Ascending aorta (tissue), 2 donors: ENCODE results near the gene HACD2. TPM values are rescaled to one million over a fixed set of nuclear protein-coding genes. Genes with fewer than 3 reads are reported as not detected.
A peak's percentile ranks its signal among the peaks of the same experiment; 100 is the strongest.

Source experiments
- DNase-seq, 2 donors: peaks; one replicate each; pipeline ENCODE4 v3.0.0-alpha.2; 2019; ENCODE audit warnings: low spot score in 2 of 2
- H3K27ac ChIP-seq, 2 donors: fragments of 200-600 bp; sonication (generic); one replicate each; pipeline ENCODE4 v1.5.1; 2016 to 2017; ENCODE audit warnings: mild to moderate bottlenecking in 1 of 2
- H3K27me3 ChIP-seq: fragments of 200-600 bp; sonication (generic); one replicate; pipeline ENCODE4 v1.5.1; 2017
- H3K36me3 ChIP-seq, 2 donors: fragments of 200-600 bp; sonication (generic); one replicate each; pipeline ENCODE4 v1.5.1; 2016
- H3K4me1 ChIP-seq, 2 donors: fragments of 200-600 bp; sonication (generic); one replicate each; pipeline ENCODE4 v1.5.1; 2016 to 2017; ENCODE audit warnings: mild to moderate bottlenecking in 1 of 2
- H3K4me3 ChIP-seq, 2 donors: fragments of 200-600 bp; sonication (generic); one replicate each; pipeline ENCODE4 v1.5.1; 2016 to 2017; ENCODE audit warnings: mild to moderate bottlenecking in 1 of 2
- H3K9me3 ChIP-seq, 2 donors: fragments of 200-600 bp; sonication (generic); one replicate each; pipeline ENCODE4 v1.5.1; 2016
- intact Hi-C: fragments of 100-400 bp; cut with DNase I; formaldehyde crosslinking; loops from one replicate; pipeline ENCODE4 v1.15.1; 2023
- total RNA-seq: library from RNA; depleted of rRNA; stranded (reverse); fragments of >200 nt; gene quantifications from one replicate; pipeline ENCODE4 v1.1.0, GENCODE V29; 2016
- TF ChIP-seq, protein P1 (sequence below), 3 experiments: fragments of 200-600 bp in 2 of 3; fragments of 450-650 bp in 1 of 3; sonication (generic) in 2 of 3; IDR thresholded peaks; one replicate each; pipeline ENCODE4 v1.5.1; 2016 to 2019; ENCODE audit warnings: antibody characterized with exemption in 3 of 3, mild to moderate bottlenecking in 1 of 3, moderate library complexity in 1 of 3

Gene HACD2
- total RNA-seq, 1 donor from 2014 or later = 10.2 TPM

- intact Hi-C loops = loop anchor here (5.0 kb wide), 1 partner anchor 42 kb away; the partner anchor contains the start of gene HACD2
- Histone ChIP-seq H3K27ac (peak overlapping the region; percentile 28), H3K4me3 (no peak overlapping the region), H3K4me1 (peaks cover 7 to 20% of the 10 kb centered on the region in 2 donors), H3K9me3 (no peaks in the 10 kb centered on the region), H3K27me3 (no peaks in the 10 kb centered on the region), H3K36me3 (peaks cover 62 to 84% of the 10 kb centered on the region in 2 donors)
- DNase-seq = peak in 1 of 2 donors; percentile 43
- TF ChIP-seq, protein P1, sequence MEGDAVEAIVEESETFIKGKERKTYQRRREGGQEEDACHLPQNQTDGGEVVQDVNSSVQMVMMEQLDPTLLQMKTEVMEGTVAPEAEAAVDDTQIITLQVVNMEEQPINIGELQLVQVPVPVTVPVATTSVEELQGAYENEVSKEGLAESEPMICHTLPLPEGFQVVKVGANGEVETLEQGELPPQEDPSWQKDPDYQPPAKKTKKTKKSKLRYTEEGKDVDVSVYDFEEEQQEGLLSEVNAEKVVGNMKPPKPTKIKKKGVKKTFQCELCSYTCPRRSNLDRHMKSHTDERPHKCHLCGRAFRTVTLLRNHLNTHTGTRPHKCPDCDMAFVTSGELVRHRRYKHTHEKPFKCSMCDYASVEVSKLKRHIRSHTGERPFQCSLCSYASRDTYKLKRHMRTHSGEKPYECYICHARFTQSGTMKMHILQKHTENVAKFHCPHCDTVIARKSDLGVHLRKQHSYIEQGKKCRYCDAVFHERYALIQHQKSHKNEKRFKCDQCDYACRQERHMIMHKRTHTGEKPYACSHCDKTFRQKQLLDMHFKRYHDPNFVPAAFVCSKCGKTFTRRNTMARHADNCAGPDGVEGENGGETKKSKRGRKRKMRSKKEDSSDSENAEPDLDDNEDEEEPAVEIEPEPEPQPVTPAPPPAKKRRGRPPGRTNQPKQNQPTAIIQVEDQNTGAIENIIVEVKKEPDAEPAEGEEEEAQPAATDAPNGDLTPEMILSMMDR (IDR thresholded peaks at IDR 0.05) = no peak
Observed at GRCh38 chr3:123628996-123629746, 44.3 kb upstream of the HACD2 start.

- Histone ChIP-seq H3K27me3 (no peaks in the 10 kb centered on the region), H3K36me3 (peaks cover 68 to 87% of the 10 kb centered on the region in 2 donors), H3K9me3 (no peaks in the 10 kb centered on the region), H3K27ac (peak overlapping the region; percentile 28 to 46), H3K4me1 (peaks cover 2 to 12% of the 10 kb centered on the region in 2 donors), H3K4me3 (no peak overlapping the region)
- TF ChIP-seq, protein P1 (IDR thresholded peaks at IDR 0.05) = no peak
- intact Hi-C loops = loop anchor here (5.0 kb wide), 1 partner anchor 41 kb away; the partner anchor contains the start of gene HACD2
- peak in 1 of 2 donors; percentile 72 for DNase-seq
Observed at GRCh38 chr3:123627673-123628670, 43.1 kb upstream of the HACD2 start.

GRCh38 chr3:123626881-123627280 is 42.0 kb upstream of the HACD2 start:
- TF ChIP-seq, protein P1 (IDR thresholded peaks at IDR 0.05) = no peak
- intact Hi-C loops = loop anchor here (5.0 kb wide), 1 partner anchor 40 kb away; the partner anchor contains the start of gene HACD2
- Histone ChIP-seq H3K4me1 (peaks cover 0 to 6% of the 10 kb centered on the region in 2 donors), H3K9me3 (no peaks in the 10 kb centered on the region), H3K27me3 (no peaks in the 10 kb centered on the region), H3K27ac (peak overlapping the region; percentile 22 to 50), H3K36me3 (peaks cover 72 to 90% of the 10 kb centered on the region in 2 donors), H3K4me3 (no peak overlapping the region)
- peak in 1 of 2 donors; percentile 44 for DNase-seq

GRCh38 chr3:123624302-123624701 is 39.4 kb upstream of the HACD2 start:
- no peaks in the 10 kb centered on the region for H3K9me3 ChIP-seq
- no peaks in the 10 kb centered on the region for H3K27me3 ChIP-seq
- DNase-seq = no peak
- intact Hi-C loops = no loop called here
- no peak overlapping the region for H3K4me3 ChIP-seq
- peak overlapping the region in 1 of 2 donors; percentile 4 for H3K27ac ChIP-seq
- H3K4me1 ChIP-seq = peaks cover 5 to 15% of the 10 kb centered on the region in 2 donors
- TF ChIP-seq, protein P1 (IDR thresholded peaks at IDR 0.05) = no peak
- H3K36me3 ChIP-seq = peaks cover 57 to 78% of the 10 kb centered on the region in 2 donors

DNA sequence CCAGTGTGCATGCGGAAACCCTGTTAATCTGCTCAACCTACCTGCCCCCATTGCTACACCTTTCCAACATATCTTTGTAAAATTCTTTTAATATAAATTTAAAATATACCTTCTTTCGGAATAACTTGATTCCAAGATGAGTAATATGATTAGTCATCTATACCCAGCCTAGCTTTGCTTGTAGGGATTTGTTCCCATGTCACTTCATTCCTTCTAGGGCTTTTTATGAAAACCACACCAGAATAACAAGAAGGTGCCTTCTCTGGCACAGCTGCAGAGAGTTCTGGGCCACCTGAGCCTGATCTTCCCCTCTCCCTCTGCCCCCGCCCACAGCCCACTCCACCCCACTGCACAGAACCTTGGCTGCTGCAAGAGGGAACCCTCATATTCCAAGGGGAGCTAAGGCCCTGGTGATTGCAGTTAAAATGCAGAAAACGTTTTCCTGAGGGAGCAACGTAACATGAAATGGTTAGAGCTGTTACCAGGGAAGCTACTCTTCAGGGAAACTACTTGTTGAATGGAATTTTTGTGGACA is 38.6 kb upstream of the HACD2 start:
- H3K36me3 ChIP-seq = peaks cover 51 to 70% of the 10 kb centered on the region in 2 donors

More for the DNA sequence above, 38.6 kb upstream of the HACD2 start:
- intact Hi-C loops = no loop called here
- DNase-seq = no peak
- Histone ChIP-seq H3K27me3 (no peaks in the 10 kb centered on the region), H3K4me3 (no peak overlapping the region), H3K9me3 (no peaks in the 10 kb centered on the region), H3K27ac (peak overlapping the region; percentile 27 to 41), H3K4me1 (peaks cover 9 to 18% of the 10 kb centered on the region in 2 donors)
- TF ChIP-seq, protein P1 (IDR thresholded peaks at IDR 0.05) = no peak
